Gastroesophageal sphincter (tissue), 4 donors: ENCODE results near the gene GPC3. TPM values are rescaled to one million over a fixed set of nuclear protein-coding genes. Genes with fewer than 3 reads are reported as not detected.

Source experiments
- ATAC-seq: fragments of 150-250 bp; one replicate; pipeline ENCODE4 v1.9.1; 2016; ENCODE audit warnings: mild to moderate bottlenecking, moderate library complexity
- H3K27ac ChIP-seq, 4 donors: fragments of 200-600 bp; sonication (generic) in 3 of 4; 1 replicate in 3 of 4; 2 replicates in 1 of 4; pipeline ENCODE4 v1.5.1; 2016 to 2019
- H3K27me3 ChIP-seq: fragments of 200-600 bp; sonication (generic); one replicate; pipeline ENCODE4 v1.5.1; 2019
- H3K36me3 ChIP-seq, 2 donors: fragments of 200-600 bp; sonication (generic); one replicate each; pipeline ENCODE4 v1.5.1; 2019; ENCODE audit warnings: control low read depth in 1 of 2
- H3K4me1 ChIP-seq, 3 donors: fragments of 200-600 bp; sonication (generic); 1 replicate in 2 of 3; 2 replicates in 1 of 3; pipeline ENCODE4 v1.5.1; 2016 to 2019; ENCODE audit warnings: control low read depth in 2 of 3
- H3K4me3 ChIP-seq, 2 donors: fragments of 200-600 bp; sonication (generic); one replicate each; pipeline ENCODE4 v1.5.1; 2019; ENCODE audit warnings: mild to moderate bottlenecking in 1 of 2, moderate library complexity in 1 of 2
- H3K9me3 ChIP-seq, 3 donors: fragments of 200-600 bp; sonication (generic); one replicate each; pipeline ENCODE4 v1.5.1; 2017 to 2019; ENCODE audit warnings: control low read depth in 2 of 3
- EP300 ChIP-seq: sonication (generic); formaldehyde crosslinking; IDR thresholded peaks from one replicate; pipeline ENCODE4 v1.6.1; 2017; ENCODE audit warnings: antibody characterized with exemption, mild to moderate bottlenecking
- POLR2A ChIP-seq, 2 donors: fragments of 450-650 bp; IDR thresholded peaks; one replicate each; pipeline ENCODE4 v1.6.1; 2017; ENCODE audit warnings: antibody characterized with exemption in 2 of 2, mild to moderate bottlenecking in 2 of 2, moderate library complexity in 1 of 2
- POLR2AphosphoS5 ChIP-seq: sonication (generic); formaldehyde crosslinking; IDR thresholded peaks from one replicate; pipeline ENCODE4 v1.6.1; 2017; ENCODE audit warnings: antibody characterized with exemption
- WGBS, 2 donors: methylation state at CpG; one replicate each; pipeline ENCODE4 v1.1.5; 2018; ENCODE audit warnings: low coverage in 1 of 2; 5-methylcytosine and 5-hydroxymethylcytosine counted together
- total RNA-seq, 4 donors: library from RNA; depleted of rRNA; stranded (reverse); fragments of >200 nt; gene quantifications; one replicate each; pipeline ENCODE4 v1.1.0, GENCODE V29; 2016
- TF ChIP-seq, protein P1 (sequence below), 4 experiments: fragments of 200-600 bp in 2 of 4; fragments of 450-650 bp in 2 of 4; sonication (generic) in 1 of 4; IDR thresholded peaks; one replicate each; pipeline ENCODE4 v1.5.1; 2017 to 2019; ENCODE audit warnings: antibody characterized with exemption in 4 of 4, mild to moderate bottlenecking in 2 of 4, moderate library complexity in 2 of 4

GPC3 gene
- total RNA-seq, 4 donors from 2014 or later = 5.8 to 19.7 (median 14.9) TPM

DNA sequence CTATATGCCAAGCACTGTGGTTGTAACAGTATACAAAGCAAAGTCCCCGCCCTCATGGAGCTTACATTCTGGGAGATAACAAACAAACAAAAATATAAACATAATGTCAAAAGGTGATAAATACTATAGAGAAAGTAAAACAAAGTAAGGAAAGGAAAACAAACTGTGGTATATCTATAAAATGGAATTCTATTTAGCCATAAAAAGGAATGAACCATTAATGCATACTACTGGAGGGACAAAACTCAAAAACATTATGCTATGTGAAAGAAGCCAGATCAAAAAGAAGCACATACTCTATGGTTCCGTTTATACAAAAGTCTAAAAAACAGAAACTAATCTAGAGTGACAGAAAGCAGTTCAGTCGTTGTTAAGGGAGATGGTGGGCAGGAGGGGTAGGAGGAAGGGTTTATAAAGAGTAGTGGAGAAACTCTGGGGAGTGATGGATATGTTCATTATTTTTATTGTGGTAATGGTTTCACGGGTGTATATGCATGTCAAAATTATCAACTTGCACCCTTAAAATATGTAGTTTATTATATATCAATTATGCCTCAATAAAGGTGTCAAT lies 31.5 kb downstream of the GPC3 start:
- no peaks in the 10 kb centered on the region for H3K36me3 ChIP-seq
- H3K27ac ChIP-seq = no peak overlapping the region
- H3K27me3 ChIP-seq = no peaks in the 10 kb centered on the region
- 71% methylated on average over 3 of the region's 4 CpGs for WGBS, 2 donors
- ATAC-seq = no peak
- H3K4me3 ChIP-seq = no peak overlapping the region
- no peaks in the 10 kb centered on the region for H3K9me3 ChIP-seq
- no peak for TF ChIP-seq POLR2AphosphoS5
- TF ChIP-seq POLR2A (IDR thresholded peaks at IDR 0.05) = no peak
- TF ChIP-seq, protein P1, sequence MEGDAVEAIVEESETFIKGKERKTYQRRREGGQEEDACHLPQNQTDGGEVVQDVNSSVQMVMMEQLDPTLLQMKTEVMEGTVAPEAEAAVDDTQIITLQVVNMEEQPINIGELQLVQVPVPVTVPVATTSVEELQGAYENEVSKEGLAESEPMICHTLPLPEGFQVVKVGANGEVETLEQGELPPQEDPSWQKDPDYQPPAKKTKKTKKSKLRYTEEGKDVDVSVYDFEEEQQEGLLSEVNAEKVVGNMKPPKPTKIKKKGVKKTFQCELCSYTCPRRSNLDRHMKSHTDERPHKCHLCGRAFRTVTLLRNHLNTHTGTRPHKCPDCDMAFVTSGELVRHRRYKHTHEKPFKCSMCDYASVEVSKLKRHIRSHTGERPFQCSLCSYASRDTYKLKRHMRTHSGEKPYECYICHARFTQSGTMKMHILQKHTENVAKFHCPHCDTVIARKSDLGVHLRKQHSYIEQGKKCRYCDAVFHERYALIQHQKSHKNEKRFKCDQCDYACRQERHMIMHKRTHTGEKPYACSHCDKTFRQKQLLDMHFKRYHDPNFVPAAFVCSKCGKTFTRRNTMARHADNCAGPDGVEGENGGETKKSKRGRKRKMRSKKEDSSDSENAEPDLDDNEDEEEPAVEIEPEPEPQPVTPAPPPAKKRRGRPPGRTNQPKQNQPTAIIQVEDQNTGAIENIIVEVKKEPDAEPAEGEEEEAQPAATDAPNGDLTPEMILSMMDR (IDR thresholded peaks at IDR 0.05) = no peak
- TF ChIP-seq EP300 = no peak
- no peaks in the 10 kb centered on the region for H3K4me1 ChIP-seq

DNA sequence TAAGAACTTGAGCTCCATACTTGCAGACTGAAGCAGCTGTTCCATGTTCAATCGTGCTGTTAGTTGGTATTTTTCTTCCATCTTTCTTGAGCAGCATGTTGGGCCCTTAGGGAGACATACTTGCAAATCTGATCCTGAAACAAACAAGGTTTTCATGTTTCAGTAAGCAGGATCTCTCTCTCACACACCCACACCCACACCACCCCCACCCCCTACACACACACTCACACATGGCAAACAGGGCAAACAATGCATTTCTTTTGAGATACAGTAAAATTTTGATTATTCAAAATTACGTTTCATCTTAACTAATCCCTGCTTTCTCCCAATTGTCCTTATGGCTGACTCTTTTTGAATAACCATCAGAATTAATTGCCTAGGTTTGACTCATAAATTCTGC lies 32.3 kb downstream of the GPC3 start:
- Histone ChIP-seq H3K4me1 (no peaks in the 10 kb centered on the region), H3K9me3 (no peaks in the 10 kb centered on the region), H3K36me3 (no peaks in the 10 kb centered on the region), H3K27me3 (no peaks in the 10 kb centered on the region), H3K27ac (no peak overlapping the region), H3K4me3 (no peak overlapping the region)
- WGBS, 2 donors = 60 to 80% methylated on average over 1 to 2 of the region's 2 CpGs
- no peak for ATAC-seq
- TF ChIP-seq, protein P1 (IDR thresholded peaks at IDR 0.05) = no peak
- TF ChIP-seq POLR2A (IDR thresholded peaks at IDR 0.05) (no peak), EP300 (no peak), POLR2AphosphoS5 (no peak)

DNA sequence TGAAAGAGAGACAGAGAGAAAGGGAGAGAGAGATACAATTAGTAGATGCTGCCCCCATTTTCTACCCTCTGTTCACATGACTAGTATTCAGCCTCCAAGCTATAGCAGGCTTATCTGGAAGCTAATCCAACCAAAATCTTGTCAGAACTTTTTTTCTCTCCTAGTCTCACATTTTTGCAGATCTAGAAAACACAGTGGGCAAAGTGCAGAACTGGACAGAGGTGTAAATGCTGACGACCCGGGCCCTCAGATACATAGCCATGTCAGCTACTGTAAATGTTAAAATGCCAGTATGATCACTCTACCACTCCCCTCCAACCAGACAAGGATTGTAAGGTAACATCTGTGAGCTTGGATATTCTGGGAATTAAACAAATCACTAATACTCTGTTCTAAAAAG lies 34.3 kb downstream of the GPC3 start:
- no peaks in the 10 kb centered on the region for H3K36me3 ChIP-seq

DNA sequence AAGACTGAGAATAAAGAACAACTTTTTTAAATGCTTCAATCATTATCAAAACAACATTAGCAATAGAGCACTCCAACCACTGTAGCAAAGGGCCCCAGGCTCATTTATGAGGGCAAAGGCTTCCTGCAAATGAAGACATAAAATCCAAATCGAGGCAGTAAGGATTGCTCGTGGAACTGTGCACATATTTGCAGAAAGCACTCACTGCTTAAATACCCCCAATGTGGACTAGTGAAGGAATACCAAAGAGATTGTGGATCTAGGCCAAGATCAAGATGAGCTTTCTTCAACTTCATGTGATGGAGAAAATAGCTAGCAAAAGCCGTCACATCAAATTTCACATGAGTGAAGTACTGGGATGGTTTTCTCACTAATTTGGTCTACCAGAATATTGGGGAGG lies 35.2 kb downstream of the GPC3 start:
- ATAC-seq = no peak
- Histone ChIP-seq H3K9me3 (no peaks in the 10 kb centered on the region), H3K4me3 (no peak overlapping the region), H3K27ac (no peak overlapping the region), H3K36me3 (no peaks in the 10 kb centered on the region), H3K27me3 (no peaks in the 10 kb centered on the region), H3K4me1 (no peaks in the 10 kb centered on the region)
- TF ChIP-seq POLR2A (IDR thresholded peaks at IDR 0.05) (no peak), POLR2AphosphoS5 (no peak), EP300 (no peak)
- TF ChIP-seq, protein P1 (IDR thresholded peaks at IDR 0.05) = no peak
- 60 to 67% methylated on average over 1 to 3 of the region's 3 CpGs for WGBS, 2 donors

More for the DNA sequence above, 34.3 kb downstream of the GPC3 start:
- TF ChIP-seq EP300 (no peak), POLR2AphosphoS5 (no peak), POLR2A (IDR thresholded peaks at IDR 0.05) (no peak)
- TF ChIP-seq, protein P1 (IDR thresholded peaks at IDR 0.05) = no peak
- ATAC-seq = no peak
- WGBS, 2 donors = 55% methylated on average over 2 of the region's 2 CpGs; no CpG with 5 or more reads in 1 of the 2 donors
- Histone ChIP-seq H3K4me3 (no peak overlapping the region), H3K4me1 (no peaks in the 10 kb centered on the region), H3K27ac (no peak overlapping the region), H3K9me3 (no peaks in the 10 kb centered on the region), H3K27me3 (no peaks in the 10 kb centered on the region)

DNA sequence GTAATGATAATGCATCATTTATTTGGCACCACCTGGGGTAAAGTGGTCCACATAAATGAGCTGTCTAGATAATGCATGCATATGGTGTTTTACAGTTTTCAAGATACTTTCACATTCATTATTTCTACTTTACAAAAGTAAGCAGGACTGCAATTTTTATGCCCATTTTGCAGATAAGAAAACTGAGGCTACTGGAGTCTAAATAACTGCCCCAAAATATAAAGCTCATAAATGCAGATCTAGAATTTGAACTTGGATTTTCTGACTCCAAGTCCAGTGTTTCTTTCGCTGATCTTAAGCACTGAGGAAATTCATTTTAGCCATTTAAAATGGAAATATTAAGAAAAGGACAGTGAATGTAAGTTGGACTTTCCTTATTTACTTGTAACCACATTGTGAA lies 36.5 kb downstream of the GPC3 start:
- Histone ChIP-seq H3K4me1 (no peaks in the 10 kb centered on the region), H3K27ac (no peak overlapping the region), H3K9me3 (no peaks in the 10 kb centered on the region), H3K4me3 (no peak overlapping the region), H3K27me3 (no peaks in the 10 kb centered on the region), H3K36me3 (no peaks in the 10 kb centered on the region)
- 67 to 100% methylated on average over 1 of the region's 1 CpG for WGBS, 2 donors
- TF ChIP-seq POLR2AphosphoS5 (no peak), EP300 (no peak), POLR2A (IDR thresholded peaks at IDR 0.05) (no peak)
- TF ChIP-seq, protein P1 (IDR thresholded peaks at IDR 0.05) = no peak
- ATAC-seq = no peak
